GM19025 (cell line): Measurements from ENCODE around the gene OR1N1.
"Not testable (repeated sequence)": the region's sequence is repeated elsewhere in the genome, so short reads cannot be mapped to it uniquely, and the experiment has no call there.

ENCODE experiments used
- ATAC-seq: cut with Tn5 transposase; IDR thresholded peaks from one replicate; pipeline ENCODE4 v1.9.1; 2021; ENCODE audit warnings: mild to moderate bottlenecking, low read depth, moderate library complexity; ENCODE audit not compliant: unreplicated experiment

The OR1N1 gene, protein sequence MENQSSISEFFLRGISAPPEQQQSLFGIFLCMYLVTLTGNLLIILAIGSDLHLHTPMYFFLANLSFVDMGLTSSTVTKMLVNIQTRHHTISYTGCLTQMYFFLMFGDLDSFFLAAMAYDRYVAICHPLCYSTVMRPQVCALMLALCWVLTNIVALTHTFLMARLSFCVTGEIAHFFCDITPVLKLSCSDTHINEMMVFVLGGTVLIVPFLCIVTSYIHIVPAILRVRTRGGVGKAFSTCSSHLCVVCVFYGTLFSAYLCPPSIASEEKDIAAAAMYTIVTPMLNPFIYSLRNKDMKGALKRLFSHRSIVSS

DNA sequence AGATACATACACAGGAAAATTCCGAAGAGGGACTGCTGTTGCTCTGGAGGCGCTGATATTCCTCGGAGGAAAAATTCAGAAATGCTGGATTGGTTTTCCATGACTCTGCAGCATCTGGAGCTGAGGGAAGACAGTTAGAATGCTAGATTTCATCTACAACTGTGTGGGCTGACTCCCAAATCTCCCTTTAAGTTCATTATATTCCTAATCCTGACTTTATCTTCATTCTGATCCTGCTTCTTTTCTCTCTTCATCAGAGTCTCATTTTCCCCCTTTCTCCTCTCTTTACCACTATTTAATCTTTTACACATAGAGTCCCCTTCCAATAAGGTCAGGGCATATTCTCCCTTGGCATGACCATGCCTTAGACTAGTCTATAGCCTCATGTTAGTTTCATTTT lies at the start of gene OR1N1:
Gene OR1N1, minus strand, starts transcription at position 101 of the 400 bp plus-strand sequence. Its CDS starts 0 bp downstream, at position 101.
- ATAC-seq = no peak

- no peak for ATAC-seq
These were observed 45.4 kb upstream of the OR1N1 start for GRCh38 chr9:122572456-122572855.

GRCh38 chr9:122567901-122568300 lies 40.8 kb upstream of the OR1N1 start:
- no peak for ATAC-seq

DNA sequence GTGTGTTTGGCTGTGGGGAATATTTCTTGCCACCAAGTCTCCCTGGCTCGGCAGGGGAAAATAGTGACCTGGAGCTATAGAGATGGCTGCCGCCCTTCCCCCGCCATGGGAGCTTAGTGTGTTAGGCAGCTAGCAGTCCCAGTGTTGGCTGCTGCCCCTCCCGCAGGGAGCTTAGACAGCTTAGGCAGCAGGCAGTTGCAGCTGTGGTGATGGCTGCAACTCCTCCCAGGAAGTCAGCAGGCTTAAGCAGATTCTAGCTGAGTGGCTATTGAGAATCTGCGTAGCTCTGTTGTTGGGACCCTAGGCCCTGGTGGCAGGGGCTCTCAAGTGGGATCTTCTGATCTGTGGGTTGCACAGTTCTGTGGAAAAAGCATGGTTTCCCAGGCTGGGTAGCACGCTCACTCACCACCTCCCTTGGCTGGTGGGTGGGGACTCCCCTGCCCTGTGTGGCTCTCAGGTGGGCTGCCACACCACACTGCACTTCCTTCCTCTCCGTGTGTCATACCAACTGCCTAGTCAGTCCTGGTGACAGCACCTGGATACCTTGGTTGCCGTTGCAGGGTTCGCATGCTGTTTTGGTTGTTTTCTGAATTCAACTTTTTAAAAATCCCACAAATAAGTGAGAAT lies 35.2 kb upstream of the OR1N1 start:
- ATAC-seq = no peak

- no peak for ATAC-seq
These were observed 34.4 kb upstream of the OR1N1 start for GRCh38 chr9:122561446-122561845.

DNA sequence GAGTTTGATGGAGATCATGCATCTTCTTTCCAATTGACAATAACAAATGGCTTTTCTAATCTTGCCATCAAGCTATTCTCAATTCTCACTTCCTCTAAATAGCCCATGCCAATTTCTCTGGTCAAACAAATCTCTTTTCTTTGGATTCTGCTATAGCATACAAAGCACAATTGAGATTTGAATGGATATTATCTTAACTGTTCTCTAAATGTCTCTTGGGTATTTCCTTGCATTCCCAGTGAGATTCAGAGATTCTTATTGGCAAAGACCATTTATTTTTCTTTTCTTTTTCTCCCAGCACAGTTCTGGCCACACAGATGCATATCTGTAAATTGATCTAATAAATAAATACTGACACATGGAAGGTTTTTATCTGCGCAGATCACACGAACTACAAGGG lies 25.7 kb upstream of the OR1N1 start, which contains the start of gene OR1N2:
Gene OR1N2, plus strand, starts transcription at position 301 of the 400 bp plus-strand sequence. CDS start 100 bp downstream, outside the sequence.
- ATAC-seq = no peak

DNA sequence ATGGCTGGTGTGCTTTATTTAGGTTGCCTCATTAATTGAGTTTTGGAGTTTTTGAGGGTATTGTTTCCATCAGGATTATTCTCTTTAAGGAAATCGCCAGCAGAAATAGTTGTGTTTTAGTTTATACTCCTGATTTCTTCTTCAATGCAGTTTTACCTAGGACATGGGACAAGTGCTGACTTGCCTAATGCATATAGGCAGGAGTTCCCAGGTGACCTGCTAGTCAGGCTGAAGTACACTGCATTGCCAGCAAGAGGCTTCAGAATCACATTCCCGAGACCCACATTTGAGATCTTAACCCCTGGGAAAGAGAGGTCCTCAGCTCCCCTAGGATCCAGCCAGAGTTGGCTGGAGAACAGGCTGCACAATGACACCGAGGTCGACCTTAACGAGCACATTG lies 24.3 kb upstream of the OR1N1 start:
- no peak for ATAC-seq

GRCh38 chr9:122546196-122546595 lies 19.1 kb upstream of the OR1N1 start:
- ATAC-seq = no peak

- ATAC-seq = no peak
These were observed 11.7 kb upstream of the OR1N1 start for GRCh38 chr9:122538757-122539156.

DNA sequence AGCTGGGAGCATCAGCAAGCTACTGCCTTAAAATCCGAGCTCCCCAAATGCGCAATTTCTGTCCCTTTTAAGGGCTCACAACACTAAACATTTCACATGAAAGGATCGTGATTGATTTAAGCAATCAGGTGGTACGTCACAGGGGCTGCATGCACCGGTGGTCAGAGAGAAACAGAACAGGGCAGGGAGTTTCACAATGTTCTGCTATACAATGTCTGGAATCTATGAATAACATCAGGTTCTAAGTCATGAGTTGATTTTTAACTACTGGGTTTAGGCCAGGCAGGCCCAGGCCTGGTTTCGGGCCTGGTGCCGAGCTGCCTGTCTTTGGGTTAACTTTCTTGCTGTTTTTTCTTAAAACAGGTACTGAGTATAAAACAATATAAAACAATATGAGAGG lies 10.0 kb upstream of the OR1N1 start:
- not testable (repeated sequence) for ATAC-seq

GRCh38 chr9:122536134-122536533 lies 9.0 kb upstream of the OR1N1 start:
- ATAC-seq = no peak

GRCh38 chr9:122531157-122531556 lies 4.1 kb upstream of the OR1N1 start:
- ATAC-seq = not testable (repeated sequence)

DNA sequence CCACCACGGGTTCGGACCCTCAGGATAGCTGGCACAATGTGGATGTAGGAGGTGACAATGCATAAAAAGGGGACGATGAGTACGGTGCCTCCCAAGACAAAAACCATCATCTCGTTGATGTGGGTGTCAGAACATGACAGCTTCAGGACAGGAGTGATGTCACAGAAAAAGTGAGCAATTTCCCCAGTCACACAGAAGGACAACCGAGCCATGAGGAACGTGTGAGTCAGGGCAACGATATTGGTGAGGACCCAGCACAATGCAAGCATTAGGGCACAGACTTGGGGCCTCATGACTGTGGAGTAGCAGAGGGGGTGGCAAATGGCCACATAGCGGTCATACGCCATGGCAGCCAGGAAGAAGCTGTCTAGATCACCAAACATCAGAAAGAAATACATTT lies 491 bp downstream of the OR1N1 start:
- ATAC-seq = no peak

DNA sequence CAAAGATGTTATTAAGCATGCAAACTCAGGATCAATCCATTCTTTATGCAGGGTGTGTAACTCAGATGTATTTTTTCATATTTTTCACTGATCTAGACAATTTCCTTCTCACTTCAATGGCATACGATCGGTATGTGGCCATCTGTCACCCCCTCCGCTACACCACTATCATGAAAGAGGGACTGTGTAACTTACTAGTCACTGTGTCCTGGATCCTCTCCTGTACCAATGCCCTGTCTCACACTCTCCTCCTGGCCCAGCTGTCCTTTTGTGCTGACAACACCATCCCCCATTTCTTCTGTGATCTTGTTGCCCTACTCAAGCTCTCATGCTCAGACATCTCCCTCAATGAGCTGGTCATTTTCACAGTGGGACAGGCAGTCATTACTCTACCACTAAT lies 7.7 kb downstream of the OR1N1 start:
- ATAC-seq = no peak

- ATAC-seq = no peak
These were observed 8.3 kb downstream of the OR1N1 start, which contains the start of gene OR1J4 for GRCh38 chr9:122518841-122519240. Gene OR1J4, plus strand, starts transcription at chr9:122519141. Its CDS starts 0 bp downstream, at chr9:122519141.

DNA sequence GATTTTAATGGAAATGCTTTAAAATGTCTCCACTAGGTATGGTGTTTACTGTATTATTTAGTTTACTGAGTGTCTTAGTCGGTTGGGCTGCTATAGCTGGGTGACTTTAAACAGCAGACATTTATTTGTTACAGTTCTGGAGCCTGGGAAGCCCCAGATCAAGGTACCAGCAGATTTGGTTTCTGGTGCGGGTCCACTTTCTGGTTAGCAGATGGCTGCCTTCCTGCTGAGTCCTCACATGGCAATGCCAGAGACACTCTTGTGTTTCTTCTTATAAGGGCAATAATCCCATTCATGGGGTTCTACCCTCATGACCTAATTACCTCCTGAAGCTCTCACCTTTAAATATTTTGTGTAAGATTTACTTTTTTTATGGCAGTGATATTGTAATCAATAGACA lies 8.9 kb downstream of the OR1N1 start:
- ATAC-seq = no peak

DNA sequence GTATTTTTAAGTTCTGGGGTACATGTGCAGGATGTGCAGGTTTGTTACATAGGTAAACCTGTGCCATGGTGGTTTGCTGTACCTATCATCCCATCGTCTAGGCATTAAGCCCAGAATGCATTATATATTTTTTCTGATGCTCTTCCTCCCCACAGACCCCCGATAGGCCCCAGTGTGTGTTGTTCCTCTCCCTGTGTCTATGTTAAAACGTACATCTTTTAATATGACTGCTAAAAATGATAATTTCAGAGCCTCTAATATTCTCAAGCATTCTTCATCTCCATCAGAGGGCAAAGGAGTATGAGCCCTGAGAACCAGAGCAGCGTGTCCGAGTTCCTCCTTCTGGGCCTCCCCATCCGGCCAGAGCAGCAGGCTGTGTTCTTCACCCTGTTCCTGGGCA lies 16.6 kb downstream of the OR1N1 start, which contains the start of gene OR1J2:
Gene OR1J2, plus strand, starts transcription at position 301 of the 400 bp plus-strand sequence. Its CDS starts 0 bp downstream, at position 301.
- no peak for ATAC-seq

DNA sequence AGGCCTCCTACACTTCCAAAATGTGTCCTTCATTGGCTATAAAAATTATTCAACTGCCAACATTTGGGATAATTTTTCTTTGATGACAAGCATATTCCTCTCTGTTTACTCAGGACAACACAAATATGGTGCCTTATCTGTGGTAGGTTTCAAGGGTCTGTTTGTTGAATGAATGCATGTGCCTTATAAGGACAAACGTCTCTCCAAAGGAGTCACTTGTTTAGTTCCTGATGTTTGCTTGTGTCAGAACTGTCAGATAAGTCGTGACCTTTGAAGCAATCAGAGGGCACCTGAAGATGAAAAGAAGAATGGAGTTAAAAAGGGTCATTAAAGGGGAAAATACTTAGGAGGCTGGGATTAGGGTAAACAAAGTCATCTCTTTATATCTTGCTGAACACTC lies 20.1 kb downstream of the OR1N1 start:
- ATAC-seq = no peak

- ATAC-seq = no peak
These were observed 28.2 kb downstream of the OR1N1 start for GRCh38 chr9:122498883-122499288.

GRCh38 chr9:122479062-122479461 lies 48.0 kb downstream of the OR1N1 start:
- no peak for ATAC-seq

DNA sequence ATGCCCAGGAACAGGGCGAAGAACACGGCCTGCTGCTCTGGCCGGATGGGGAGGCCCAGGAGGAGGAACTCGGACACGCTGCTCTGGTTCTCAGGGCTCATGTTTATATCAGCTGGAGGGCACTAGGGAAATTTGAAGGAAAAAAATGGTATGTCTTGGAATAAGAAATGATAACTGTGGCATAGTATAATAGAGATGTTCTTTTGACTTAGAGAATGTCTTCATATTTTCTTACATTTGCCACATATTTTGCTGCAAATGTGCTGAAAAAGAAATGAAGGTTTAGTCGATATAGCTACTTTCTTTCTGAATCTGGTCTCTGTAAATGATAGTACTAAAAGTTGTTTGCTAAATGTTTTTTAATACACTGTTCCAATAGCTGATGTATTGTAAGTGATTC lies 49.3 kb downstream of the OR1N1 start, which contains the start of gene OR1J1:
Gene OR1J1, minus strand, starts transcription at position 101 of the 400 bp plus-strand sequence. Its CDS starts 0 bp downstream, at position 101.
- no peak for ATAC-seq

- no peak for ATAC-seq
These were observed 49.7 kb downstream of the OR1N1 start for GRCh38 chr9:122477346-122477745.
